Kidney glomerular epithelial cell (primary cell): ENCODE measurements around the gene CARNS1.

Experiments
- DNase-seq: peaks from one replicate; lab custom pipeline; 2025; lab: John Stamatoyannopoulos, UW

CARNS1 gene

DNA sequence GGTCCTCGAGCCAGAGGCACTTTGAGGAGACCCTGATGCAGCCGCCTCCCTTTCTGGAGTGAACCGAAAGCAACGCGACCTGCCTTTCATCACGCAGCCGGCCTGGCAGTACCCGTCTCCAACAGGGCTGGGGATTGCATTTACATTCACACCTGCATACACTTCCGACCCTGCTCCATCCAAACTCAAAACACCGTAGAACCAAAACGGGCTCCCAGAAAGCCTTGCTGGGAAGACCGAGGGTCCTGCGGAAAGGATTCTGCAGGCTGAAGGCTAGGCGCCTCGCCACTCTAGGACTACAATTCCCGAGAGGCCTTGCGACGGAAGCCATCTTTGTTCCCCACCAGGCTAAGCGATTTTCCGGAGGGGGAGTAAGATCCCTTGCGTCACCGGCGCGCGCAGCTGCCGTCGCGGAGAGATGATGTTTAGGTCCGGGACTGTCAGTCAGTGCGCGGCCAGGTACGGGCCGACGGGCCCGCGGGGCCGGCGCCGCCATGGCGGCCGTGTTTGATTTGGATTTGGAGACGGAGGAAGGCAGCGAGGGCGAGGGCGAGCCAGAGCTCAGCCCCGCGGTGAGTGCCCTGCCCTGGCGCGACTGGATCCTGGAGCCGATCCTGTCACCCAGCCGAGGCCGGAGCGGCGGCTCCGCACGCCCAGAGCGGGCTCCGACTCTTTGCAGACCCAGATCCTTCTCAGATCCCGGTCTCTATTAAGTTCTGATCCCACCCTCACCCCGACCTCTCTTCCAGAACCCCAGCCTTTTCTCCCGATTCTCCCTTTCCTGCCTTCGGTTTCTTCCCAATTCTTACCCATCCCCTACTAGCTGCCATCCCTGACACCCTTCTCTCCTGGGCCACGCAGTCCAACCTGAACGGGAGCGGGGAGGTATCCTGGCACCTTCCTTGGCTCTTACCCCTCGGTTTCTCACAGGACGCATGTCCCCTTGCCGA lies 12.8 kb downstream of the CARNS1 start, which contains the start of gene RPS6KB2:
TSS of gene RPS6KB2 (plus strand) at position 443 of the 950 bp plus-strand sequence. CDS start at position 495, 52 bp downstream.
- DNase-seq: peak; percentile 93

GRCh38 chr11:67429038-67429668 lies 13.7 kb downstream of the CARNS1 start:
- no peak for DNase-seq

DNA sequence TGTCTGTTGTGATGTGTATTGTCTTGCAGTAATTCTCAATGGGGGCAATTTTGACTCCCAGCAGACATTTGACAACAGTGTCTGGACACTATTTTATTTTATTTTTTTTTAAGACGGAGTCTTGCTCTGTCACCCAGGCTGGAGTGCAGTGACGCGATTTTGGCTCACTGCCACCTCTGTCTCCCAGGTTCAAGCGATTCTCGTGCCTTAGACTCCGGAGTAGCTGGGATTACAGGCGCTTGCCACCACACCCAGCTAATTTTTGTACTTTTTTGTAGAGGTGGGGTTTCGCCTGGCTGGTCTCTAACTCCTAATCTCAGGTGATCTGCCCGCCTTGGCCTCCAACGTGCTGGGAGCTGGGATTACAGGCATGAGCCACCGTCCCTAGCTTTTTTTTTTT lies 14.2 kb downstream of the CARNS1 start:
- no peak for DNase-seq

- DNase-seq: no peak
These were observed 16.1 kb downstream of the CARNS1 start for GRCh38 chr11:67431346-67432249.

DNA sequence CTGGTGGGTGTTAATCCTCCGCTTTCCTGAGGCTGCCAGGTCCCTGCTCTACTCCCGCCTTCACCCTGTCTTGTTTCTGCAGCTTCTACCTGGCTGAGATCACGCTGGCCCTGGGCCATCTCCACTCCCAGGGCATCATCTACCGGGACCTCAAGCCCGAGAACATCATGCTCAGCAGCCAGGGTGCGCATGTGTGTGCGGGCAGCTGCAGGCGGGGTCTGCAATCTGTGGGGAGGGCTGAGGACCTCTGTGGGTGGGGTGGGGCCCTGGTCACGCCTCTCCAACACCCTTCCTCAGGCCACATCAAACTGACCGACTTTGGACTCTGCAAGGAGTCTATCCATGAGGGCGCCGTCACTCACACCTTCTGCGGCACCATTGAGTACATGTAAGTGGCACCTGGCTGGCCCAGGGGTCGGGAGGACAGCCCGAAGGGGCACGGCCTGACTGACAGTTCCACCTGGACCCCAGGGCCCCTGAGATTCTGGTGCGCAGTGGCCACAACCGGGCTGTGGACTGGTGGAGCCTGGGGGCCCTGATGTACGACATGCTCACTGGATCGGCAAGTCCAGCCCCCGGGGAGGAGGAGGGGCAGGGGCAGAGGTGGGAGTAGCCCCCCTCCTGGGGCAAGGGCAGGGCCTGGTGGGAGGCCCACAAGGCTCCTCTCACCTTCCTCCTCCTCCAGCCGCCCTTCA lies 17.3 kb downstream of the CARNS1 start:
- no peak for DNase-seq

DNA sequence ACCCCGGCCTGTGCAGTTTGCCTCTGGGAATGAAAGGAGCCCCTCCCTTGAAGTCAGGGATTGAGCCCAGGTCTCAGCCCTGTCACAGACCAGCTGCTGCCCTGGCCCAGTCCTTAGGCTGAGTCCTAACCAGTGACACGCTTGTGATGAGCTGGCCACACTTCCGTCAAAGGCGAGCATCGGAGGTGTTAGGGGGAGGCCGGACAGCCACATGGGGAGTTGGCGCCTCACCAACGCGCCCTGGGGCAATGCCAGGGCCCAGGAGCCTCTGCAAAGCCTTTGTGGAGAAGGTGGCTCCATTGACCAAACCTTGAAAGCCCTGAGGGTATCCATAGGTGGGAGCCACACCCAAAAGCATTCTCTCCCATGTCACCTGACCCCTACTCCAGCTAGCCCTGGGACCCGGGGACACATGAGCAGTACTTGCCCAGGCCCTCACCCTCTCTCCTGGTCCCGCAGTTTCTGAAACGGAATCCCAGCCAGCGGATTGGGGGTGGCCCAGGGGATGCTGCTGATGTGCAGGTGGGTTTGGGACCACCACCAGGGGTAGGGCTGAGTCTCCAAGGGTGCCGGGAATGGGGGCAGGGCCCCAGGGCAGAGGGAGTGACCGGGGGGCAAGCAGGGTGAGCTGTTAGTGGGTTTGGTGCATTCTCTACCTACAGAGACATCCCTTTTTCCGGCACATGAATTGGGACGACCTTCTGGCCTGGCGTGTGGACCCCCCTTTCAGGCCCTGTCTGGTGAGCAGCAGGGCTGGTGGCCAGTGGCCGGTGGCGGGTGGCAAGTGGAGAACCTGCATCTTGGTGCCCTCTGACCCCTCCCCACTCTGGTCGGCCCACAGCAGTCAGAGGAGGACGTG lies 18.3 kb downstream of the CARNS1 start:
- no peak for DNase-seq

- DNase-seq: no peak
These were observed 19.0 kb downstream of the CARNS1 start for GRCh38 chr11:67434395-67434881.

- DNase-seq: no peak
These were observed 19.7 kb downstream of the CARNS1 start for GRCh38 chr11:67435031-67435726.

- DNase-seq: no peak
These were observed 20.4 kb downstream of the CARNS1 start for GRCh38 chr11:67435727-67436458.

GRCh38 chr11:67436459-67437081 lies 21.1 kb downstream of the CARNS1 start:
- no peak for DNase-seq

DNA sequence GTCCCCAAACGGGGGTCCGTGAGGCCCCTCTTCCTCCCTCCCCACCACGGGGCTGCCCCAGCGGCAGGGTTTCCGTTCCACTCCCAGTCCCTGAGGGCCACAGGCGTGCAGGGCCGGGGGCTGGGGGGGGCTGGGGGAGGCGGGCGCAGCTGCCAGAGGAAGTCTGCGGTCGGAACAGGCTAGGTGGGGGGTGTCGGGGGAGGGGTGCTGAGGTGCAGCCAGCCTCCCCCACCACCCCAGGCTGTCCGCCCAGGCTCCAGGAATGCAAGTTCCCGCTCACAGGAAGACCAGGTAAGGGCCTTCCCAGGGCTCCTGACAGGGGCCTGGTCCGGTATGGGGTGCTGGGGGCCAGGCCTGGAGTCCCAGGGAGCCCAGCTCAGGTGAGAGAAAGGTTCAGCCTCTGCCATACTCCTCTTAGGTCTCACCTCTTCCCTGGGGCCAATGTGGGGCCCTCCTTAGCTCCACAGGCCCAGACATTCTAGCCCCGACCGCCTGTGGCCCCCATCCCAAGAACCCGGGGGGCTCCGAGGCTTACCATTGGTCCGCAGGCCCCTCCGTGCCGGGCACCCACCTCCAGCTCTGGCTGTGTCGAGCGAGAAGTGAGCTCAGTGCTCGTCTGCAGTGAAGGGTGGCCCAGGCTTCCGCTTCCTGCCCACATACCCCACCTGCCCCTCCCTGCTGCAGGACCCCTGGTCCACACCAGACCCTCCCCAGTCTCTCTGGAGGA lies 21.8 kb downstream of the CARNS1 start, which contains the start of gene PTPRCAP:
TSS of gene PTPRCAP (minus strand) at position 601 of the 727 bp plus-strand sequence. CDS start at position 538, 63 bp downstream.
- no peak for DNase-seq

- no peak for DNase-seq
These were observed 22.3 kb downstream of the CARNS1 start for GRCh38 chr11:67437809-67438157.

DNA sequence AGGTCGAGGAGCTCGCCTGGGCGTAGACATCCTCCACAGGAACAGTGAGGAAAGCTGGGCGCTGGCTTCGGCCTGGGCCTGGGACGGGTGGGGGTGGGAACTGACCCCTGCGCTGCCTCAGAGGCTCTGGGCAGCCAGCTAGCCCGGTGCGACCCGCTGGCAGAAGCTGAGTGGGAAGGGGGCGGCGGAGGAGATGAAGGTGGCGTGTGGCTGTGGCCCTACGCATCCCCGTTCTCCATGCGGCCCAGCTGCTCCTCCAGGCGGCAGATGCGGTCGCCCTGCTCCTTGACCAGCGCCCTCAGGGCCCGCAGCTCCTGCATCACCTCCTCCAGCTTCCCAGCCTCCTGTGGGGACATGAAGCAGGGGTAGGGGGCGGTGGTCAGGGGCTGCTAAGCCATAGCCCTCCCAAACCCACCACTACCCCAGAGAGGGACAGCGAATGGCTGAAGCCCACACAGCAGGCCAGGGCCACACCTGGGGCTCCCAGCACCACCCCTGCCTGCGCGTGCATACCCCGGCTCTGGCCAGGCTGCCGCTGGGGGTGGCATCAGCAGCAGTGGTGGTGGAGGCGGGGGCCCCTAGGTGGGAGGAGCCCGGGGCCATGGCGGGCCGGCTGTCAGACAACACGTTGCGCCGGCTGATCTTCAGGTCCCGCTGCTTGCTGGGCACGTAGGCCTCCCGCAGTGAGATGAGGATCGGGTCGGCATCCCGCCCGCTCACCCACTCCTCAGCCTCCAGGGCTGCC lies 22.9 kb downstream of the CARNS1 start:
- no peak for DNase-seq

DNA sequence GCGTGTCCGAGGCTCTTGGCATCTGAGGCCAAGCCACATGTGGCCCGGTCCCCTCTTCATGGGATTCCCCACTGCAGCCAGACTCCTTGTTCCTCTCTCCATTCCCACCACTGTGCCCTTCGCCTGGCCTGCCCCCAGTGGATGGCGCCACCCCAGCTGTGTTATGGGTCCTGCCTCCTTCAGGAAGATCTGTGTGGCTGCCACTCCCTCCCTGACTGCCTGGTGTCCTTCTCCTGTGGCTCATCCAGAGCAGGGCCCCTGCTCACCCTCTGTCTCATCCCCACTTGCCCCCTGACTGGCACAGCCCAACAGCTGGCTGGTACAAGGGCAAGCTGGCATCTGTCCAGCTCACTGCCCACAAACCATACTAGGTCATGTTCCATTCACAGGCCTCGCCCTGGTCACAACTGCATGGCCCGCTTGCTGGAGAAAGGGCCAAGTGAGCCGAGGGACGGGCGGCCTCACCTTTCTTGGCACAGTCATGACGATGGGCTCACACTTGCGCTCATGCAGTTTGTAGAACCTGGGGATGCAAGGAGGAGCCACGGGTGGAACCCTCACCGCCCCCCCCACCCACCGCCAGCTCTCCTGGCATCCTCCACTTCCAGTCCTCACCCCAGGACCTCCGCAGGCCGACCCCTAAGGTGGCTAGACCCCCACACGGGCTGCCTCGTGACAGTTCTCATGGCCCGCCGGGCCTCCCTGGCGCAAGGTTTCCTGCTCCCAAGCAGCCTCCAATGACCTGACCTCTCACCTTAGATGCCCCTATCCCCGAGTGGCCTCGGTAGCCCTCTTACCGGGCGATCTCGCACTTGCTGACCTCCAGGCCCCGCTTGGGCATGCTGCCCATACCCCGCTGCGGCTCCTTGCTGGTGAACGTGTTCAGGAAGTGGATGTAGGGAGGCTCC lies 24.1 kb downstream of the CARNS1 start:
- DNase-seq: no peak

- no peak for DNase-seq
These were observed 25.0 kb downstream of the CARNS1 start for GRCh38 chr11:67440229-67441097.
